Omental fat pad (tissue), 4 donors: ENCODE results near the gene DPCD. TPM values are rescaled to one million over a fixed set of nuclear protein-coding genes. Genes with fewer than 3 reads are reported as not detected.

ENCODE experiments used
- ATAC-seq: fragments of 150-250 bp; one replicate; pipeline ENCODE4 v1.9.1; 2016; ENCODE audit warnings: mild to moderate bottlenecking, moderate library complexity; ENCODE audit not compliant: low FRiP score
- DNase-seq: peaks from one replicate; pipeline ENCODE4 v3.0.0-alpha.2; 2019; ENCODE audit warnings: low spot score
- total RNA-seq, 4 donors: library from RNA; depleted of rRNA; stranded (reverse); fragments of >200 nt; gene quantifications; one replicate each; pipeline ENCODE4 v1.1.0, GENCODE V29; 2016
- TF ChIP-seq, protein P1 (sequence below), 3 donors: fragments of 450-650 bp; IDR thresholded peaks; one replicate each; pipeline ENCODE4 v1.5.1; 2016 to 2017; ENCODE audit warnings: antibody characterized with exemption in 3 of 3, mild to moderate bottlenecking in 3 of 3, moderate library complexity in 2 of 3

The DPCD gene
- total RNA-seq, 4 donors from 2014 or later, result 9.8 to 16.9 (median 13.0) TPM

GRCh38 chr10:101615525-101616116 is 27.5 kb downstream of the DPCD start:
- ATAC-seq, result no peak
- no peak for DNase-seq
- TF ChIP-seq, protein P1, sequence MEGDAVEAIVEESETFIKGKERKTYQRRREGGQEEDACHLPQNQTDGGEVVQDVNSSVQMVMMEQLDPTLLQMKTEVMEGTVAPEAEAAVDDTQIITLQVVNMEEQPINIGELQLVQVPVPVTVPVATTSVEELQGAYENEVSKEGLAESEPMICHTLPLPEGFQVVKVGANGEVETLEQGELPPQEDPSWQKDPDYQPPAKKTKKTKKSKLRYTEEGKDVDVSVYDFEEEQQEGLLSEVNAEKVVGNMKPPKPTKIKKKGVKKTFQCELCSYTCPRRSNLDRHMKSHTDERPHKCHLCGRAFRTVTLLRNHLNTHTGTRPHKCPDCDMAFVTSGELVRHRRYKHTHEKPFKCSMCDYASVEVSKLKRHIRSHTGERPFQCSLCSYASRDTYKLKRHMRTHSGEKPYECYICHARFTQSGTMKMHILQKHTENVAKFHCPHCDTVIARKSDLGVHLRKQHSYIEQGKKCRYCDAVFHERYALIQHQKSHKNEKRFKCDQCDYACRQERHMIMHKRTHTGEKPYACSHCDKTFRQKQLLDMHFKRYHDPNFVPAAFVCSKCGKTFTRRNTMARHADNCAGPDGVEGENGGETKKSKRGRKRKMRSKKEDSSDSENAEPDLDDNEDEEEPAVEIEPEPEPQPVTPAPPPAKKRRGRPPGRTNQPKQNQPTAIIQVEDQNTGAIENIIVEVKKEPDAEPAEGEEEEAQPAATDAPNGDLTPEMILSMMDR (IDR thresholded peaks at IDR 0.05), result no peak

DNA sequence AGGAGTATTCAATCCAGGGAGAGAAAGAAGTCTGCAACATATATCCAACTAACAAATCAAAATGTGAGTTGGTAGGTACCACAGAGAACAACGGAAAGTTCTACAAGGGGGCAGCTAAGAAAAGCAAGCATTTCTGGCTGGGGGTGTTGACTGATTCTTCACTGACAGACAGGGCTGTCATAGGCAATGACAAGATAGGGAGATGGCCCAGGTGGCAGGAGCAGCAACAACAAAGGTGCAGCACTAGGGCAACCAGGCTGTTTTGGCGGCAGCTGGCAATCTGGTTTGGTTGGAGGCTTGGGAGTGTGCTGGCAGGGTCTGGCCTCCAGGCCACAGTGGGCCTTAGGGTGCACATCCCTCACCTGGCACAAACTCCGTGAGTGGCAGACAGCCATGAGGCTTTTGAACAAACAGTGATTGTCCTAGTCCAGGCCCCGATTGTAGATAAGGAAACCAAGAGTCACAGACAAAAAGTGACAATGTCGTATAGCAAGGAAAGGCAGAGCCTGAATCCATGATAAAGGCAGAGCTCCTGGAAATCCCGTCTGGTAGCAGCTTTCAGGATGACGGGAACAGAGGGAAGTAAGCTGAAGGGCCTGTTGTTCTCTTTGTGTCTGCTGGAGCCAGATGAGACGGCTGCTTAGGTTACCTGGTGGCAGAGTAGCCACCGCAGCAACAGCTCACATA is 28.4 kb downstream of the DPCD start:
- TF ChIP-seq, protein P1 (IDR thresholded peaks at IDR 0.05), result no peak
- DNase-seq (no peak), ATAC-seq (no peak)

DNA sequence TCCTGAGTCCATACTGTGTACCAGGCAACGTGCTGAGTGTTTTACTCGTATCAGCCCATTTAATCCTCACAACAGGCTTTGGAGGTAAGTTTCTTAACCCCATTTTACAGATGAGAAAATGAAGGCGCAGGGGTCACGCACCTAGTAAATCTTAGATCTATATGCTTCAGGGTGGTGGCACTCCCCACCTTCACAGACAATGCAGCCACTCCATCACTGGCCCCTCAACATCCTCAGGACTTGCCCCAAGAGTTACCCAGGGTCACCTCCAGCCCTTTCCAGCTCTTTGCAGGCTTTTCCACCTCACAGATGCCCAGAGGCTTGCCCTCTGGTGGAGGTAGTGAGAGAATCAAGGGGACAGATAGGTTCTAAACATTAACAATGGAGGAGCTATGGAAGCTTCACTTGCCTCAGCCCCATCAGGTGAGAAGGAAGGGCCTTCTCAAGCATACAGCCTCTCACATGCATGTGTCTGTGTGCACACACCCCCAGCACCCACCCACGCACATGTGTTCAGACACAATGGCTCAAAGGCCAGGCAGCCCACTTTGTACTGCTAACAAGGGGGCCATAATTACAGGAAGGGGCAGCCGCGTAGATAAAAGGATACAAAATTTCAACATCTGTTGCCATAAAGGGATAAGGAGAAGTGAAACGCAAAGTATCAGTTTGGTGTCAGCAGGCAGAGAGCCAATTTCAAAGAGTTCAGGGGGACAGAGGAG is 29.1 kb downstream of the DPCD start:
- no peak for DNase-seq

GRCh38 chr10:101617824-101618568 is 29.9 kb downstream of the DPCD start:
- DNase-seq, result no peak
- TF ChIP-seq, protein P1 (IDR thresholded peaks at IDR 0.05), result no peak
- ATAC-seq, result no peak

More for the DNA sequence above, 29.1 kb downstream of the DPCD start:
- TF ChIP-seq, protein P1 (IDR thresholded peaks at IDR 0.05), result no peak
- ATAC-seq, result no peak

DNA sequence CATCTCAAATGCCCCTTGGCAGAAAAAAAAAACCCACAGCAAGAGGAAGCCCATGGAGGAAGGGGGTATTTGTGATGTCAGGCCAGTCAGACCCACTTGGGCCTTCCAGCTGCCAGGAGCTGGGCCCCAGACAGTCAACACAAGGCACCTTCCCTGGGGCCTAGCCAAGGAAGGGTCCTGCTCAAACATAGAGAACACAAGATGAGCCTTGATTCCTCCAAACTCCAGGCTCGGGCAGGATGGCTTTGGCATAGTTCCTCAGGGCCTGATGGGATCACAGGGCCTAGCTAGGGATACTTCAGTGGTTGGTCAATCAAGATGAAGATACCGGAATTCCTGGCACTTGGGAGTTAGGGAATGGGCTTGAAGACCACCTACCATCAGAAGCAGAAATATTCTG is 30.8 kb downstream of the DPCD start:
- DNase-seq, result no peak
- ATAC-seq, result no peak
- TF ChIP-seq, protein P1 (IDR thresholded peaks at IDR 0.05), result no peak

DNA sequence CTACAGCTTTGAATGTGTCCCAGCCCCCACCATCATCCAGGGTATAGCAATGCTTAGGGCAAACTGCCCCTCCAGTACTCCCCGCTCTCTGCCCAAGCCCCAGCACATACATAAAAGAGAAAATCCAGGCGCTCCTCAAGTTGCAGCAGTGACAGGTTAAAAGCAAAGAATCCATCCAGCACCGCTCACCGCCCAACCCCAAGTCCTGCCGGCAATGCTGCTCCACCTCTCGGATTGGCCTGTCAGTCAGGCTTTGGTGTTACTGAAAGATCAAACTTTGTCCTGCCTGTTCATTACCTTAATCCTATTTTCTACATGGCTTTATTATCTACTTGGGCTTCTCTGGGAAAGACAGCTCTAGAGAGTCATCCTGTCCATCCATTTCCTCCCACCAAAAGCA is 31.9 kb downstream of the DPCD start:
- DNase-seq (no peak), ATAC-seq (no peak)
- TF ChIP-seq, protein P1 (IDR thresholded peaks at IDR 0.05), result no peak
